Breast epithelium (tissue), 3 donors: ENCODE measurements around the gene ARL9.

Experiments
- POLR2A ChIP-seq: fragments of 450-650 bp; IDR thresholded peaks from one replicate; pipeline ENCODE4 v1.6.1; 2016; ENCODE audit warnings: antibody characterized with exemption, mild to moderate bottlenecking, moderate library complexity
- POLR2AphosphoS5 ChIP-seq, 3 donors: sonication (generic); formaldehyde crosslinking; IDR thresholded peaks; one replicate each; pipeline ENCODE4 v1.6.1; 2017; ENCODE audit warnings: antibody characterized with exemption in 3 of 3
- TF ChIP-seq, protein P1 (sequence below), 3 donors: fragments of 450-650 bp; IDR thresholded peaks; one replicate each; pipeline ENCODE4 v1.5.1; 2016 to 2017; ENCODE audit warnings: antibody characterized with exemption in 3 of 3, mild to moderate bottlenecking in 3 of 3, moderate library complexity in 3 of 3

DNA sequence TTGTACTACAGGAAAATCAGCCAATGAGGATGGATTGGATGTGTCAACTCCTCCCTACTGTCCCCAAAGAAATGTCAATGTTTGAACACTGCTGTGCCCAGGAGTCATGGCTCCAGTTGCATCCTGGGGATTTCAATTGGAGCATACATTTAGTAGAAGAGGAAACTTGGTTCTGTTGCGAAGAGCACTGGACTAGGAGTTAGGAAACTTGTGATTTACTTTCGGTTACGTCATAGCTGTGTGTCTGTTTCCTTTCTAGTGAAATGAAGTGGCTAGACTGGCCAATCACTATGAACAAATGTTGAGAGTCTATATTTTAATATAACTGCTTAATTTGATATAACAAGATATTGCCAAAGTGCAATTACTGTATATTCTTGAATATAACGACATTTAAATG is 35.2 kb downstream of the ARL9 start:
- TF ChIP-seq POLR2AphosphoS5 (IDR thresholded peaks at IDR 0.05) (no peak), POLR2A (no peak)
- TF ChIP-seq, protein P1, sequence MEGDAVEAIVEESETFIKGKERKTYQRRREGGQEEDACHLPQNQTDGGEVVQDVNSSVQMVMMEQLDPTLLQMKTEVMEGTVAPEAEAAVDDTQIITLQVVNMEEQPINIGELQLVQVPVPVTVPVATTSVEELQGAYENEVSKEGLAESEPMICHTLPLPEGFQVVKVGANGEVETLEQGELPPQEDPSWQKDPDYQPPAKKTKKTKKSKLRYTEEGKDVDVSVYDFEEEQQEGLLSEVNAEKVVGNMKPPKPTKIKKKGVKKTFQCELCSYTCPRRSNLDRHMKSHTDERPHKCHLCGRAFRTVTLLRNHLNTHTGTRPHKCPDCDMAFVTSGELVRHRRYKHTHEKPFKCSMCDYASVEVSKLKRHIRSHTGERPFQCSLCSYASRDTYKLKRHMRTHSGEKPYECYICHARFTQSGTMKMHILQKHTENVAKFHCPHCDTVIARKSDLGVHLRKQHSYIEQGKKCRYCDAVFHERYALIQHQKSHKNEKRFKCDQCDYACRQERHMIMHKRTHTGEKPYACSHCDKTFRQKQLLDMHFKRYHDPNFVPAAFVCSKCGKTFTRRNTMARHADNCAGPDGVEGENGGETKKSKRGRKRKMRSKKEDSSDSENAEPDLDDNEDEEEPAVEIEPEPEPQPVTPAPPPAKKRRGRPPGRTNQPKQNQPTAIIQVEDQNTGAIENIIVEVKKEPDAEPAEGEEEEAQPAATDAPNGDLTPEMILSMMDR (IDR thresholded peaks at IDR 0.05), result no peak
